H1 (cell line): ENCODE data around the gene SH3D19. TPM values are rescaled to one million over a fixed set of nuclear protein-coding genes. Genes with fewer than 3 reads are reported as not detected.

Experiments used
- CTCF ChIA-PET: fragments of 300-600 bp; sonication (Branson Sonifier 250); formaldehyde crosslinking; loops from one replicate; lab custom pipeline; 2021; ENCODE audit not compliant: partially characterized antibody; lab: Charles Lee
- POLR2A ChIA-PET: fragments of 300-600 bp; sonication (Branson Sonifier 250); formaldehyde crosslinking; loops from one replicate; lab custom pipeline; 2021; ENCODE audit warnings: inconsistent platforms; ENCODE audit not compliant: partially characterized antibody; lab: Charles Lee
- DNase-seq, 2 experiments: peaks; one replicate each; pipeline versions ENCODE4 v3.0.0 to v3.0.0-alpha.2; 2010 to 2022; ENCODE audit warnings: low spot score in 2 of 2, low read depth in 1 of 2, mixed read lengths in 1 of 2
- FAIRE-seq: peaks from 2 replicates; lab custom pipeline; 2011; peaks lifted over from hg19 to GRCh38; lab: Jason Lieb, UNC
- H2AFZ ChIP-seq: 2 replicates; pipeline ENCODE4 v1.8.1; 2012; ENCODE audit warnings: low read length, inconsistent platforms
- H2AK5ac ChIP-seq: 2 replicates; pipeline ENCODE4 v1.6.1; 2013; ENCODE audit warnings: low read depth, low read length
- H2BK120ac ChIP-seq: replicated peaks from 2 replicates; pipeline ENCODE3; 2013; ENCODE audit warnings: low read depth, low read length, inconsistent platforms
- H2BK12ac ChIP-seq: 2 replicates; pipeline ENCODE4 v1.6.1; 2013; ENCODE audit warnings: low read depth, low read length
- H2BK15ac ChIP-seq: 2 replicates; pipeline ENCODE4 v1.6.1; 2013; ENCODE audit warnings: low read length
- H2BK20ac ChIP-seq: 2 replicates; pipeline ENCODE4 v1.6.1; 2013; ENCODE audit warnings: low read length
- H2BK5ac ChIP-seq: 2 replicates; pipeline ENCODE4 v1.6.1; 2013; ENCODE audit warnings: low read depth, low read length
- H3K14ac ChIP-seq: 2 replicates; pipeline ENCODE4 v1.6.1; 2013; ENCODE audit warnings: inconsistent platforms; ENCODE audit not compliant: insufficient read length
- H3K18ac ChIP-seq: 2 replicates; pipeline ENCODE4 v1.6.1; 2013; ENCODE audit warnings: low read length; ENCODE audit errors: extremely low read depth
- H3K23ac ChIP-seq: 2 replicates; pipeline ENCODE4 v1.6.1; 2013; ENCODE audit warnings: inconsistent platforms; ENCODE audit not compliant: insufficient read length
- H3K23me2 ChIP-seq: 2 replicates; pipeline ENCODE4 v1.6.1; 2013; ENCODE audit warnings: low read depth, low read length
- H3K27ac ChIP-seq: 2 replicates; pipeline ENCODE4 v1.6.1; 2011; ENCODE audit warnings: low read depth, low read length, inconsistent platforms
- H3K27me3 ChIP-seq, 4 experiments: replicated peaks in 1 of 4; 1 replicate in 1 of 4; 2 replicates in 3 of 4; pipeline versions ENCODE4 v1.6.1 to v1.8.1; 2011 to 2013; ENCODE audit warnings: low read length in 3 of 4, mild to moderate bottlenecking in 3 of 4, inconsistent platforms in 2 of 4, mixed read lengths in 2 of 4, moderate library complexity in 1 of 4; ENCODE audit not compliant: control insufficient read depth in 3 of 4, insufficient read depth in 3 of 4; ENCODE audit errors: extremely low read depth in 1 of 4
- H3K36me3 ChIP-seq, 4 experiments: 2 replicates each; pipeline versions ENCODE4 v1.6.1 to v1.8.1; 2011 to 2013; ENCODE audit warnings: mild to moderate bottlenecking in 4 of 4, low read length in 3 of 4, moderate library complexity in 2 of 4, control low read depth in 1 of 4, inconsistent platforms in 1 of 4; ENCODE audit not compliant: insufficient read depth in 4 of 4, control insufficient read depth in 2 of 4
- H3K4ac ChIP-seq: replicated peaks from 2 replicates; pipeline ENCODE3; 2013; ENCODE audit warnings: low read length, low read depth, mixed read lengths, inconsistent platforms; ENCODE audit not compliant: insufficient read length
- H3K4me1 ChIP-seq, 4 experiments: replicated peaks in 1 of 4; 1 replicate in 1 of 4; 2 replicates in 3 of 4; pipeline versions ENCODE4 v1.6.1 to v1.8.1; 2011 to 2013; ENCODE audit warnings: low read length in 3 of 4, inconsistent platforms in 2 of 4, mixed read lengths in 1 of 4; ENCODE audit not compliant: insufficient read depth in 4 of 4, control insufficient read depth in 3 of 4
- H3K4me2 ChIP-seq, 2 experiments: 2 replicates each; pipeline versions ENCODE4 v1.6.1 to v1.8.1; 2011 to 2013; ENCODE audit warnings: low read depth in 2 of 2, low read length in 2 of 2, control low read depth in 1 of 2, inconsistent platforms in 1 of 2, mild to moderate bottlenecking in 1 of 2; ENCODE audit not compliant: insufficient read depth in 1 of 2
- H3K4me3 ChIP-seq, 4 experiments: fragments of 200-600, 300-600 bp in 1 of 4; sonication (generic), shearing (Covaris generic), sonication (Bioruptor Twin) in 1 of 4; 2 replicates each; pipeline versions ENCODE4 v1.5.1 to v1.8.1; 2011 to 2016; ENCODE audit warnings: low read length in 4 of 4, low read depth in 3 of 4, control low read depth in 2 of 4, inconsistent platforms in 2 of 4, mild to moderate bottlenecking in 2 of 4, mixed read lengths in 1 of 4, moderate library complexity in 1 of 4; ENCODE audit not compliant: insufficient read depth in 2 of 4; ENCODE audit errors: extremely low read depth in 1 of 4
- H3K56ac ChIP-seq: replicated peaks from 2 replicates; pipeline ENCODE3; 2013; ENCODE audit warnings: low read depth, mild to moderate bottlenecking, mixed read lengths, low read length, inconsistent platforms; ENCODE audit not compliant: insufficient read length
- H3K79me1 ChIP-seq: 2 replicates; pipeline ENCODE4 v1.6.1; 2013; ENCODE audit warnings: low read depth, low read length, control low read depth
- H3K79me2 ChIP-seq, 2 experiments: 2 replicates each; pipeline versions ENCODE4 v1.6.1 to v1.8.1; 2012 to 2013; ENCODE audit warnings: low read length in 2 of 2, mild to moderate bottlenecking in 2 of 2, inconsistent platforms in 1 of 2; ENCODE audit not compliant: insufficient read depth in 2 of 2, control insufficient read depth in 1 of 2
- H3K9ac ChIP-seq, 4 experiments: replicated peaks in 1 of 4; 1 replicate in 1 of 4; 2 replicates in 3 of 4; pipeline versions ENCODE4 v1.6.1 to v1.8.1; 2011 to 2013; ENCODE audit warnings: low read depth in 3 of 4, low read length in 3 of 4, control low read depth in 2 of 4, mild to moderate bottlenecking in 2 of 4, moderate library complexity in 2 of 4, inconsistent platforms in 1 of 4; ENCODE audit errors: extremely low read depth in 1 of 4
- H3K9me3 ChIP-seq, 2 experiments: 2 replicates each; pipeline versions ENCODE4 v1.6.1 to v1.8.1; 2012 to 2013; ENCODE audit warnings: mild to moderate bottlenecking in 2 of 2, moderate library complexity in 2 of 2, control low read depth in 1 of 2, inconsistent platforms in 1 of 2, low read depth in 1 of 2, low read length in 1 of 2, mixed read lengths in 1 of 2; ENCODE audit not compliant: insufficient read depth in 2 of 2
- H4K20me1 ChIP-seq, 2 experiments: replicated peaks in 1 of 2; 2 replicates each; pipeline versions ENCODE3 to v1.8.1; 2011 to 2013; ENCODE audit warnings: inconsistent platforms in 2 of 2, low read length in 2 of 2, mild to moderate bottlenecking in 1 of 2; ENCODE audit not compliant: insufficient read depth in 2 of 2, control insufficient read depth in 1 of 2
- H4K5ac ChIP-seq: 2 replicates; pipeline ENCODE4 v1.6.1; 2013; ENCODE audit warnings: low read length, low read depth, mixed read lengths, inconsistent platforms; ENCODE audit not compliant: insufficient read length
- H4K8ac ChIP-seq: 2 replicates; pipeline ENCODE4 v1.8.0; 2013; ENCODE audit warnings: mild to moderate bottlenecking, moderate library complexity, low read length, inconsistent platforms; ENCODE audit not compliant: insufficient read depth; ENCODE audit errors: extremely low read depth
- H4K91ac ChIP-seq: replicated peaks from 2 replicates; pipeline ENCODE3; 2013; ENCODE audit warnings: low read length, mixed read lengths, inconsistent platforms; ENCODE audit not compliant: insufficient read length
- CHD2 ChIP-seq: IDR thresholded peaks from 2 replicates; pipeline ENCODE4 v1.6.1; 2012; ENCODE audit warnings: low read length, improper control_type of control experiment
- JUN ChIP-seq: IDR thresholded peaks from 2 replicates; pipeline ENCODE4 v1.6.1; 2011; ENCODE audit warnings: low read depth, mild to moderate bottlenecking, improper control_type of control experiment, low read length
- TAF1 ChIP-seq: IDR thresholded peaks from 2 replicates; pipeline ENCODE4 v1.6.1; 2011; ENCODE audit warnings: mild to moderate bottlenecking, low read depth, low read length
- WGBS, 2 experiments: shearing (Covaris generic) in 1 of 2; methylation state at CpG; one replicate each; pipeline versions ENCODE4 v1.1.6 to v1.1.7; 2013 to 2015; ENCODE audit warnings: low lambda C conversion rate in 2 of 2, mixed read lengths in 2 of 2, inconsistent platforms in 1 of 2, low coverage in 1 of 2, missing lambda C conversion rate in 1 of 2; ENCODE audit not compliant: insufficient replicate concordance in 2 of 2, insufficient coverage in 1 of 2, insufficient read length in 1 of 2; ENCODE audit errors: extremely low coverage in 1 of 2, missing lambda C conversion rate in 1 of 2; 5-methylcytosine and 5-hydroxymethylcytosine counted together
- polyA plus RNA-seq, 7 experiments: library from polyadenylated mRNA; depleted of rRNA in 3 of 7; stranded (reverse) in 5 of 7; unstranded in 2 of 7; fragments of >200 nt in 5 of 7; fragments of 200-250 nt in 2 of 7; gene quantifications; 1 replicate in 5 of 7; 2 replicates in 1 of 7; 4 replicates in 1 of 7; pipeline versions ENCODE4 v1.2.1 to v1.2.3, GENCODE V29; 2011 to 2013; ENCODE audit warnings: missing spikeins in 2 of 7, mixed read lengths in 2 of 7
- total RNA-seq: library from RNA; stranded (reverse); fragmentation: NEBNext Ultra II Directional; extraction: Animal tissue kit (Norgen Biotek cat#: 25700); gene quantifications from 2 replicates; pipeline ENCODE4 v1.2.1, GENCODE V29; 2021

SH3D19 gene
- total and polyA plus RNA-seq, 2 of the 8 experiments (the other 6 are each of a cell fraction or from before 2014, with no cell fraction given), result 11.7 to 51.3 TPM

GRCh38 chr4:151165205-151166000, 160.0 kb downstream of the SH3D19 start:
- no peak overlapping the region for H3K27ac ChIP-seq
- 86% methylated on average over 10 of the region's 10 CpGs; no CpG with 5 or more reads in 1 of the 2 experiments for WGBS, 2 experiments

More at GRCh38 chr4:151165205-151166000, 160.0 kb downstream of the SH3D19 start:
- no peak overlapping the region for H3K56ac ChIP-seq
- H3K14ac ChIP-seq, result no peak overlapping the region
- no peaks in the 10 kb centered on the region for H3K23me2 ChIP-seq
- H3K79me1 ChIP-seq, result no peaks in the 10 kb centered on the region; the same call in 1 of the 2 replicates
- H3K9me3 ChIP-seq, result peaks cover 0 to 4% of the 10 kb centered on the region in 2 experiments; a peak in 1 of 4 replicates
- no peak overlapping the region for H3K9ac ChIP-seq
- no peak overlapping the region for H2BK12ac ChIP-seq
- H2AK5ac ChIP-seq, result no peak overlapping the region
- ChIA-PET POLR2A (no interaction called here), CTCF (no interaction called here)
- H4K8ac ChIP-seq, result no peak overlapping the region
- H3K4me2 ChIP-seq, result no peak overlapping the region
- no peak overlapping the region for H3K4ac ChIP-seq
- H3K4me1 ChIP-seq, result peaks cover 2 to 8% (median 4%) of the 10 kb centered on the region in 4 experiments; a peak in 5 of 7 replicates
- no peak overlapping the region for H3K23ac ChIP-seq
- DNase-seq, result no peak
- H2BK120ac ChIP-seq, result no peak overlapping the region
- H4K20me1 ChIP-seq, result no peaks in the 10 kb centered on the region
- no peak overlapping the region for H2AFZ ChIP-seq
- no peak for FAIRE-seq
- TF ChIP-seq JUN (no peak), TAF1 (no peak), CHD2 (no peak)
- peaks cover 0 to 11% (median 0%) of the 10 kb centered on the region in 4 experiments; a peak in 2 of 8 replicates for H3K36me3 ChIP-seq
- no peak overlapping the region for H2BK15ac ChIP-seq
- no peak overlapping the region for H3K4me3 ChIP-seq
- no peaks in the 10 kb centered on the region for H3K27me3 ChIP-seq
- H4K5ac ChIP-seq, result no peak overlapping the region
- H3K79me2 ChIP-seq, result no peaks in the 10 kb centered on the region
- no peak overlapping the region for H2BK20ac ChIP-seq
- H3K18ac ChIP-seq, result no peak overlapping the region
- H4K91ac ChIP-seq, result no peak overlapping the region
- H2BK5ac ChIP-seq, result no peak overlapping the region
